Measurements from ENCODE around the gene NCAN. TPM values are rescaled to one million over a fixed set of nuclear protein-coding genes. Genes with fewer than 3 reads are reported as not detected.

Gene NCAN
- total RNA-seq, 1 experiment from 2014 or later = not detected

DNA sequence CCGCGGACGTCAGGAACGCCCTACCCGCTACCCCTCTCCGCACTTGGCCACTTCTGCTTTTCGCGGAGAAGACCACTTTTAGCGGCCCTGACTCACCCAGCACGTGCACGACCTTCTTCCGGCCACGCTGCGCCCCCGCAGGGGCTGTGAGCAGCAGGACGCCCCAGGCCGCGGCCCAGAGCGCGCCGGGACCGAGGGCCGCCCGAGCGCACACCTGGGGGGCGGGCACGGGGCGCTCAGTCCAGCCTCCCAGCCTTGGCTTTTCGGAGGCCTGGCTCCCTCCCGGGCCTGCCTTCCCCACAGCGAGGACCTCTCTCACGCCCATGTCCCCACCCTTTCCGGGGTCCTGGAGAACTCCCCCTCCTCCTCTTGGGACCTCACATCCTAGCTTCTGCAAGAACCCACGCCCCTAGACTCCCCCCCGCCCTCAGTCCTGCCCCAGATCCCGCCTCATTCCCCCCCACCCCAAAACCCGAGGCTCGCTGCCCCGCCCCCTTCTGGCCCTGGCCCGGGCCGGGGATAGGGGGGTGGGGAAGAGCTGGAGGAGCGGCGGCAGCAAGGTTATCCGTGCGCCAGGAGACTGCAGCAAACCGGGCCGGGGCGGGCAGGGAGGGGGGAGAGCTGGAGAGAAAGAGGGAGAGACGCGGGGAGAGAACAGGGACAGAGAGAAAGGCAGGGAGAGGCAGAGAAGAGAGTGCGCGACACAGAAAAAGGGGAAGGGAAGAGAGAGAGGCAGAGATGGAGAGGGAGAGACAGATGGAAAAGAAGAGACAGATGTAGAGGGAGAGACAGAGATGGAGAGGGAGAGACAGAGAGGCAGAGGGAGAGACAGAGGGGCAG, 49.8 kb downstream of the NCAN start:
- H3K27me3 Mint-ChIP-seq (ENCODE audit: insufficient read depth, unreplicated experiment) = peaks cover 7% of the 10 kb centered on the region
- ChIA-PET CTCF (no interaction called here), POLR2A (no interaction called here)
- Histone ChIP-seq H3K9me3 (no peaks in the 10 kb centered on the region; the same call in 1 of the 2 replicates), H3K36me3 (ENCODE audit: control insufficient read depth, insufficient read depth, low read length) (no peaks in the 10 kb centered on the region), H3K4me1 (no peaks in the 10 kb centered on the region), H3K27me3 (replicated peaks; ENCODE audit: control insufficient read depth, insufficient read depth, low read length) (no peaks in the 10 kb centered on the region), H3K4me3 (ENCODE audit: low read depth, low read length) (no peak overlapping the region)
- intact Hi-C loops (cut with micrococcal nuclease; ENCODE audit: unreplicated experiment) = no loop called here
- peaks cover 8% of the 10 kb centered on the region for H3K4me1 Mint-ChIP-seq (ENCODE audit: low read depth, unreplicated experiment)
- H3K36me3 Mint-ChIP-seq (ENCODE audit: insufficient read depth, unreplicated experiment) = peaks cover 4% of the 10 kb centered on the region
- H3K27ac Mint-ChIP-seq (ENCODE audit: unreplicated experiment) = no peak overlapping the region
- TF ChIP-seq, protein P1, sequence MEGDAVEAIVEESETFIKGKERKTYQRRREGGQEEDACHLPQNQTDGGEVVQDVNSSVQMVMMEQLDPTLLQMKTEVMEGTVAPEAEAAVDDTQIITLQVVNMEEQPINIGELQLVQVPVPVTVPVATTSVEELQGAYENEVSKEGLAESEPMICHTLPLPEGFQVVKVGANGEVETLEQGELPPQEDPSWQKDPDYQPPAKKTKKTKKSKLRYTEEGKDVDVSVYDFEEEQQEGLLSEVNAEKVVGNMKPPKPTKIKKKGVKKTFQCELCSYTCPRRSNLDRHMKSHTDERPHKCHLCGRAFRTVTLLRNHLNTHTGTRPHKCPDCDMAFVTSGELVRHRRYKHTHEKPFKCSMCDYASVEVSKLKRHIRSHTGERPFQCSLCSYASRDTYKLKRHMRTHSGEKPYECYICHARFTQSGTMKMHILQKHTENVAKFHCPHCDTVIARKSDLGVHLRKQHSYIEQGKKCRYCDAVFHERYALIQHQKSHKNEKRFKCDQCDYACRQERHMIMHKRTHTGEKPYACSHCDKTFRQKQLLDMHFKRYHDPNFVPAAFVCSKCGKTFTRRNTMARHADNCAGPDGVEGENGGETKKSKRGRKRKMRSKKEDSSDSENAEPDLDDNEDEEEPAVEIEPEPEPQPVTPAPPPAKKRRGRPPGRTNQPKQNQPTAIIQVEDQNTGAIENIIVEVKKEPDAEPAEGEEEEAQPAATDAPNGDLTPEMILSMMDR (IDR thresholded peaks at IDR 0.05; ENCODE audit: insufficient read depth in 1 of 2, low read depth in 1 of 2, low read length in 1 of 2, severe bottlenecking in 1 of 2, unreplicated experiment in 1 of 2) = no peak
- no peak for DNase-seq
- H3K9me3 Mint-ChIP-seq (ENCODE audit: unreplicated experiment) = no peaks in the 10 kb centered on the region
- H3K4me3 Mint-ChIP-seq (ENCODE audit: unreplicated experiment) = no peak overlapping the region
- BruUV-seq (replicated peaks) = no TSS peak

DNA sequence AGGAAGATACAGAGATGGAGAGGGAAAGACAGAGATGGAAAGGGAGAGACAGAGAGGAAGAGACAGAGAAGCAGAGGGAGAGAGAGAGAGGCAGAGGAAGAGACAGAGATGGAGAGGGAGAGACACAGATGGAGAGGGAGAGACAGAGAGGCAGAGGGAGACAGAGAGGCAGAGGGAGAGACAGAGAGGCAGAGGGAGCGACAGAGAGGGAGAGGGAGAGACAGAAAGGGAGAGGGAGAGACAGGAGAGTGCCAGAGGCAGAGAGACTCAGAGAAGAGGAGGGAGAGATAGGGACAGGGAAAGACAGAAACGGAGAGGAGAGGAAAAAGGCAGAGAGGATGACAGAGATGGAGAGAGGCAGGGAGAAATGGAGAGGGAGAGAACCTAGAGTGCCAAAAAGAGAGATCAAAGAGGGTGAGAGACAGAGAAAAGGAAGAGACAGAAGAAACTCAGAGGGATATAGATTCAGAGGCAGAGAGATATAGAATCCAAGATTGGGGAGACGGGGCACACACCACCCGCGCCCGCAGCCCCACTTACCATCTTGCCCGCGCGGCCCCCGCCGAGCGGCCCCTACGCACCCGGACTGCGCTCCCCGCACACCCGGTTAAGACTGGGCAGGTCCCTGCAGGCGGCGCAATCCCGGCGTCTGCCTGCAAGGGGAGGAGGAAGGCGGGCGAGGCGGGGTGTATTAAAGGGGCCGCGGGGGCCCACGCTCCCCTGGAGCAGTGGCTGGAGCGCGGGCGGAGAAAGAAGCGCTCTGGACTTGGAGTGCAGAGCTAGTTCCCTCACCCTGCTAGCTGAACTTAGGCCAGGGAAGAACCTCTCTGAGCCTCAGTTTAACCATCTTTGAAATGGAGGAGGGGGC, 50.7 kb downstream of the NCAN start:
- BruUV-seq (replicated peaks) = no TSS peak
- no peaks in the 10 kb centered on the region for H3K4me1 ChIP-seq
- intact Hi-C loops (cut with micrococcal nuclease; ENCODE audit: unreplicated experiment) = no loop called here
- Mint-ChIP-seq H3K36me3 (ENCODE audit: insufficient read depth, unreplicated experiment) (no peaks in the 10 kb centered on the region), H3K27me3 (ENCODE audit: insufficient read depth, unreplicated experiment) (peaks cover 7% of the 10 kb centered on the region), H3K9me3 (ENCODE audit: unreplicated experiment) (no peaks in the 10 kb centered on the region), H3K4me1 (ENCODE audit: low read depth, unreplicated experiment) (peaks cover 8% of the 10 kb centered on the region), H3K4me3 (ENCODE audit: unreplicated experiment) (no peak overlapping the region), H3K27ac (ENCODE audit: unreplicated experiment) (no peak overlapping the region)
- CTCF ChIA-PET = no interaction called here
- TF ChIP-seq, protein P1 (IDR thresholded peaks at IDR 0.05; ENCODE audit: insufficient read depth in 1 of 2, low read depth in 1 of 2, low read length in 1 of 2, severe bottlenecking in 1 of 2, unreplicated experiment in 1 of 2) = no peak
- DNase-seq = no peak
- POLR2A ChIA-PET = no interaction called here
- H3K9me3 ChIP-seq = no peaks in the 10 kb centered on the region; the same call in 1 of the 2 replicates
- no peak overlapping the region for H3K4me3 ChIP-seq (ENCODE audit: low read depth, low read length)
- no peaks in the 10 kb centered on the region for H3K36me3 ChIP-seq (ENCODE audit: control insufficient read depth, insufficient read depth, low read length)
- H3K27me3 ChIP-seq (replicated peaks; ENCODE audit: control insufficient read depth, insufficient read depth, low read length) = no peaks in the 10 kb centered on the region

DNA sequence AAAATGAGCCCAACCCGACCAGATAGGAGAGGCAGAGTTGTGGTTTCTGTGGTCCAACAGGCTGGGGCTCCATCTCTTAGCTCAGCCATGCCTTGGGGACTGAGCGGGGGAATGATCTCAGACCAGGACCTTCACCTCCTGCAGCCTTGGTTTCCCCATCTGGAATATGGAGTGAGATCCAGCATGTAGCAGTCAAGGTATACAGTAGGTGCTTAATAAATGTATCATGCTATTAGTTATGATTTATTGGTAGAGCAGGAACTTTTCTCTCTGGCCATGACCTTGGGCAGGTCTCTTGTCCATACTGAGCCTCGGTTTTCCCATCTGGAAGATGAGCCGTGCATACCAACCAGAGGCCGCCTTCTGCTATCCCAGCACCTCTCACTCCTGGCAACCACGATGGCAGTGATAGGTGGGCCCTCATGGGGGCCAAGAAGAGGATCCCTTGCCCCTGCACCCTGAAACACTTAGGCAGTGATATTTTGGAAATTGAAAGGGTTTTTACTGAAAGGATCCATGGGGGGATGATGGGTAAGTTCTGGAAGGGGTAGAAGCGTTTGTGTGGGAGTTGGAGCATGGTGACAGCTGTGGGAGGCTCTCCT, 52.2 kb downstream of the NCAN start:
- H3K4me3 Mint-ChIP-seq (ENCODE audit: unreplicated experiment) = no peak overlapping the region
- Histone ChIP-seq H3K4me1 (no peaks in the 10 kb centered on the region), H3K4me3 (ENCODE audit: low read depth, low read length) (no peak overlapping the region), H3K9me3 (no peaks in the 10 kb centered on the region; the same call in 1 of the 2 replicates), H3K36me3 (ENCODE audit: control insufficient read depth, insufficient read depth, low read length) (no peaks in the 10 kb centered on the region), H3K27me3 (replicated peaks; ENCODE audit: control insufficient read depth, insufficient read depth, low read length) (no peaks in the 10 kb centered on the region)
- peaks cover 8% of the 10 kb centered on the region for H3K4me1 Mint-ChIP-seq (ENCODE audit: low read depth, unreplicated experiment)
- no peak for DNase-seq
- ChIA-PET POLR2A (no interaction called here), CTCF (no interaction called here)
- H3K9me3 Mint-ChIP-seq (ENCODE audit: unreplicated experiment) = no peaks in the 10 kb centered on the region
- BruUV-seq (replicated peaks) = no TSS peak
- no peaks in the 10 kb centered on the region for H3K36me3 Mint-ChIP-seq (ENCODE audit: insufficient read depth, unreplicated experiment)
- H3K27ac Mint-ChIP-seq (ENCODE audit: unreplicated experiment) = no peak overlapping the region
- TF ChIP-seq, protein P1 (IDR thresholded peaks at IDR 0.05; ENCODE audit: insufficient read depth in 1 of 2, low read depth in 1 of 2, low read length in 1 of 2, severe bottlenecking in 1 of 2, unreplicated experiment in 1 of 2) = no peak
- peaks cover 7% of the 10 kb centered on the region for H3K27me3 Mint-ChIP-seq (ENCODE audit: insufficient read depth, unreplicated experiment)
- intact Hi-C loops (cut with micrococcal nuclease; ENCODE audit: unreplicated experiment) = no loop called here
